HL-60 (cell line): ENCODE results near the gene CFAP46.

Experiments
- CTCF ChIP-seq: IDR thresholded peaks from one replicate; pipeline ENCODE4 v1.5.1; 2011; ENCODE audit warnings: low read length, control low read depth, inconsistent platforms; ENCODE audit not compliant: insufficient read depth
- REST ChIP-seq: IDR thresholded peaks from 2 replicates; pipeline ENCODE4 v1.6.1; 2012; ENCODE audit warnings: low read depth; ENCODE audit not compliant: insufficient replicate concordance

GRCh38 chr10:132951926-132952325 lies 9.6 kb upstream of the CFAP46 start:
- TF ChIP-seq CTCF (no peak), REST (no peak)
